Measurements from ENCODE around the gene HIVEP2. TPM values are rescaled to one million over a fixed set of nuclear protein-coding genes. Genes with fewer than 3 reads are reported as not detected.

Gene HIVEP2
- total RNA-seq, 1 experiment from 2014 or later: 9.1 TPM

- intact Hi-C loops (cut with micrococcal nuclease): no loop called here
- no peaks in the 10 kb centered on the region for H3K79me2 ChIP-seq (ENCODE audit: low read length)
- no peak overlapping the region for H3K4me2 ChIP-seq (ENCODE audit: low read length)
- H3K27me3 ChIP-seq (ENCODE audit: low read length): no peaks in the 10 kb centered on the region
- no peaks in the 10 kb centered on the region for H3K36me3 ChIP-seq (ENCODE audit: low read depth, low read length)
- no peak overlapping the region for H3K4me3 ChIP-seq (ENCODE audit: low read length)
- no peaks in the 10 kb centered on the region for H3K9me3 ChIP-seq (ENCODE audit: low read length)
- no peak for DNase-seq
- ChIA-PET POLR2A (ENCODE audit: unreplicated experiment) (interaction anchor here (0.6 kb wide), 1 partner anchor 49 kb away, joined by 5 read pairs; no protein-coding TSS in a partner anchor), CTCF (no interaction called here)
- H2AFZ ChIP-seq (ENCODE audit: low read length): no peak overlapping the region
- H3K9ac ChIP-seq (ENCODE audit: low read length): no peak overlapping the region
- no peaks in the 10 kb centered on the region for H3F3A ChIP-seq (ENCODE audit: low read length, unreplicated experiment)
- ATAC-seq: no peak
- no peaks in the 10 kb centered on the region for H4K20me1 ChIP-seq (ENCODE audit: low read length)
- H3K27ac ChIP-seq (ENCODE audit: low read length): no peak overlapping the region
- TF ChIP-seq EZH2 (IDR thresholded peaks at IDR 0.05; ENCODE audit: low read length, unreplicated experiment): no peak
- TF ChIP-seq, protein P1, sequence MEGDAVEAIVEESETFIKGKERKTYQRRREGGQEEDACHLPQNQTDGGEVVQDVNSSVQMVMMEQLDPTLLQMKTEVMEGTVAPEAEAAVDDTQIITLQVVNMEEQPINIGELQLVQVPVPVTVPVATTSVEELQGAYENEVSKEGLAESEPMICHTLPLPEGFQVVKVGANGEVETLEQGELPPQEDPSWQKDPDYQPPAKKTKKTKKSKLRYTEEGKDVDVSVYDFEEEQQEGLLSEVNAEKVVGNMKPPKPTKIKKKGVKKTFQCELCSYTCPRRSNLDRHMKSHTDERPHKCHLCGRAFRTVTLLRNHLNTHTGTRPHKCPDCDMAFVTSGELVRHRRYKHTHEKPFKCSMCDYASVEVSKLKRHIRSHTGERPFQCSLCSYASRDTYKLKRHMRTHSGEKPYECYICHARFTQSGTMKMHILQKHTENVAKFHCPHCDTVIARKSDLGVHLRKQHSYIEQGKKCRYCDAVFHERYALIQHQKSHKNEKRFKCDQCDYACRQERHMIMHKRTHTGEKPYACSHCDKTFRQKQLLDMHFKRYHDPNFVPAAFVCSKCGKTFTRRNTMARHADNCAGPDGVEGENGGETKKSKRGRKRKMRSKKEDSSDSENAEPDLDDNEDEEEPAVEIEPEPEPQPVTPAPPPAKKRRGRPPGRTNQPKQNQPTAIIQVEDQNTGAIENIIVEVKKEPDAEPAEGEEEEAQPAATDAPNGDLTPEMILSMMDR (conservative IDR thresholded peaks at IDR 0.05; ENCODE audit: low read depth, low read length): no peak
- no peak for TF ChIP-seq EZH2phosphoT487 (IDR thresholded peaks at IDR 0.05; ENCODE audit: borderline replicate concordance, low read length)
- H3K9me2 ChIP-seq (replicated peaks; ENCODE audit: low read length): no peaks in the 10 kb centered on the region
- peaks cover 24% of the 10 kb centered on the region for H3K4me1 ChIP-seq (ENCODE audit: insufficient read depth, low read length)
- no TSS peak for BruUV-seq (replicated peaks)
Measured at GRCh38 chr6:142857796-142858555, 87.0 kb downstream of the HIVEP2 start.

GRCh38 chr6:142857233-142857761 lies 87.7 kb downstream of the HIVEP2 start:
- Histone ChIP-seq H3K36me3 (ENCODE audit: low read depth, low read length) (no peaks in the 10 kb centered on the region), H3F3A (ENCODE audit: low read length, unreplicated experiment) (no peaks in the 10 kb centered on the region), H3K9me2 (replicated peaks; ENCODE audit: low read length) (no peaks in the 10 kb centered on the region), H3K9me3 (ENCODE audit: low read length) (no peaks in the 10 kb centered on the region), H3K79me2 (ENCODE audit: low read length) (peaks cover 4% of the 10 kb centered on the region; the same call in 1 of the 2 replicates), H3K9ac (ENCODE audit: low read length) (no peak overlapping the region), H2AFZ (ENCODE audit: low read length) (no peak overlapping the region), H4K20me1 (ENCODE audit: low read length) (no peaks in the 10 kb centered on the region), H3K4me3 (ENCODE audit: low read length) (no peak overlapping the region), H3K4me2 (ENCODE audit: low read length) (no peak overlapping the region), H3K27me3 (ENCODE audit: low read length) (no peaks in the 10 kb centered on the region), H3K4me1 (ENCODE audit: insufficient read depth, low read length) (peaks cover 31% of the 10 kb centered on the region), H3K27ac (ENCODE audit: low read length) (no peak overlapping the region)
- ChIA-PET POLR2A (ENCODE audit: unreplicated experiment) (interaction anchor here (0.6 kb wide), 1 partner anchor 49 kb away, joined by 5 read pairs; no protein-coding TSS in a partner anchor), CTCF (no interaction called here)
- no TSS peak for BruUV-seq (replicated peaks)
- no peak for DNase-seq
- no peak for TF ChIP-seq EZH2 (IDR thresholded peaks at IDR 0.05; ENCODE audit: low read length, unreplicated experiment)
- TF ChIP-seq, protein P1 (conservative IDR thresholded peaks at IDR 0.05; ENCODE audit: low read depth, low read length): no peak
- no peak for TF ChIP-seq EZH2phosphoT487 (IDR thresholded peaks at IDR 0.05; ENCODE audit: borderline replicate concordance, low read length)
- no peak for ATAC-seq
- intact Hi-C loops (cut with micrococcal nuclease): no loop called here

Data from PC-3 (cell line).